C4-2B (cell line): ENCODE data around the gene CCS.

Source experiments
- H3K27ac ChIP-seq: fragments of 450-650 bp; 2 replicates; pipeline ENCODE4 v1.5.1; 2017
- CTCF ChIP-seq: fragments of 450-650 bp; conservative IDR thresholded peaks from 2 replicates; pipeline ENCODE4 v1.5.1; 2017; ENCODE audit warnings: mild to moderate bottlenecking
- ZFX ChIP-seq: fragments of 450-650 bp; IDR thresholded peaks from 2 replicates; pipeline ENCODE4 v1.6.1; 2017

The CCS gene

GRCh38 chr11:66643745-66644437, 50.9 kb downstream of the CCS start:
- TF ChIP-seq ZFX (no peak), CTCF (no peak)
- H3K27ac ChIP-seq = no peak overlapping the region

DNA sequence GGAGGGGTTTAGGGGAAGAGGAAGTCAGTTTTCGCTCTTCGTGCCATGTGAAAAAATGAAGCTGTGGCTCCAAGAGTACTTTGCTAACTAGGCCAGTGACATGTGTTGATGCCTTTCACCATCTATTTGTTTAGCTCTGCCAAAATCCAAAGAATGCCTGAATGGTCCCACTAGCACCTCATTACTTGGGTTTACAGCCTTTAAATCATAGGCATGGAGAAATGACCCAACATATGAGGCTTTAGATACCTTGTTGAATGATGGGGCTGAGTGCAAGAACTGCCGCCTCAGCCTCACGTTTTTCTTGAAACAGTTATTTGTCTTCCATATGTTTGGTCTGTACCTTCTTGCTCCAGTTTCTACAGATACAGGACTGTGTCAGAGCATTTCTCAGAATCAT, 53.8 kb downstream of the CCS start:
- TF ChIP-seq ZFX = no peak
- TF ChIP-seq CTCF = no peak
- H3K27ac ChIP-seq = no peak overlapping the region

DNA sequence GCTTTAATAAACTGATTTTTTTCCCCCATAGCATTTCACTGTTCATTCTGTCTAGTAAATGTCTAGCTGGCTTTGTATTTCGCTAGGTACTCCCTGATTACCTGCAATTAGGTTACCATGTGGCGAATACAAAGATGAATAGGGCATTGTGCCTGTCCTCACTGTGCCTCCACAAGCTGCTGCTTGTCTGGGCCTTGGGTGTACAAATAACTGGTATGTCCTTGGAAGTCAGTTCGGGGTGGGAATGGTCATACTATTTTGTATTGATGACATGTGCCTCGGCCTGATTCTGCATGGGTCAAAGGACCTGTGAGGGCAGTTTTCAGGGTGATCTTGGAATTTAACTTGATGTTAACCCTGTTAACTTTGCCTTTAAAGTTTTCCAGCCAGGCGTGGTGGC, 56.9 kb downstream of the CCS start:
- no peak for TF ChIP-seq ZFX
- TF ChIP-seq CTCF = no peak
- no peak overlapping the region for H3K27ac ChIP-seq

DNA sequence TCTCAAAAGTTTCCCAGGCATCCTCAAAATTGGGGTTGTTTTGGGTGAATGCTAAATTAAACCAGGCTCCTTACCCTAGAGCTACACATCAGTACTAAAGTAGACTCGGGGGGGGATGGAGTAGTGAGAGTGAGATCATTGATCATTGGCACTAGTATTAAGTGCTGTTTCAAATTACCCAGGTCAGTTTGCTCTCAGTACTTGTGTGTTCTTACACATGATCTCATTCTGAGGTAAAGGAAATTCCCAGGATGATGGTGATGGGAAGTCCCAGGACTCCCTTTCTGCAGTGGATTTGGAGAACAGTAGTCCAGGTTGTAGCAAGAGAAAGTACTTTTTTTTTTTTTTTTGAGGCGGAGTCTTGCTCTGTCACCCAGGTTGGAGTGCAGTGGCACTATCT, 58.0 kb downstream of the CCS start:
- no peak overlapping the region for H3K27ac ChIP-seq
- no peak for TF ChIP-seq ZFX
- no peak for TF ChIP-seq CTCF

- no peak overlapping the region for H3K27ac ChIP-seq
- TF ChIP-seq ZFX (no peak), CTCF (no peak)
These were observed 59.7 kb downstream of the CCS start for GRCh38 chr11:66652651-66653050.

- no peak overlapping the region for H3K27ac ChIP-seq
These were observed 60.1 kb downstream of the CCS start for GRCh38 chr11:66653123-66653522.

More at GRCh38 chr11:66653123-66653522, 60.1 kb downstream of the CCS start:
- TF ChIP-seq ZFX (no peak), CTCF (no peak)
